Astrocyte (in vitro differentiated cells and primary cell): ENCODE measurements around the gene SARS1.

Experiments used
- CTCF ChIP-seq: IDR thresholded peaks from 2 replicates; pipeline ENCODE4 v1.5.1; 2011; ENCODE audit warnings: low read depth, mild to moderate bottlenecking, inconsistent platforms, low read length, moderate library complexity; ENCODE audit not compliant: insufficient read depth
- EZH2 ChIP-seq: IDR thresholded peaks from 2 replicates; pipeline ENCODE4 v1.6.1; 2012; ENCODE audit warnings: mild to moderate bottlenecking, low read length, inconsistent platforms; ENCODE audit not compliant: insufficient read depth

GRCh38 chr1:109199710-109200109, 14.0 kb upstream of the SARS1 start:
- TF ChIP-seq EZH2 = no peak
- no peak for TF ChIP-seq CTCF
